ENCODE measurements around the gene C12orf42.
"Not testable (repeated sequence)": the region's sequence is repeated elsewhere in the genome, so short reads cannot be mapped to it uniquely, and the experiment has no call there.

Gene C12orf42

DNA sequence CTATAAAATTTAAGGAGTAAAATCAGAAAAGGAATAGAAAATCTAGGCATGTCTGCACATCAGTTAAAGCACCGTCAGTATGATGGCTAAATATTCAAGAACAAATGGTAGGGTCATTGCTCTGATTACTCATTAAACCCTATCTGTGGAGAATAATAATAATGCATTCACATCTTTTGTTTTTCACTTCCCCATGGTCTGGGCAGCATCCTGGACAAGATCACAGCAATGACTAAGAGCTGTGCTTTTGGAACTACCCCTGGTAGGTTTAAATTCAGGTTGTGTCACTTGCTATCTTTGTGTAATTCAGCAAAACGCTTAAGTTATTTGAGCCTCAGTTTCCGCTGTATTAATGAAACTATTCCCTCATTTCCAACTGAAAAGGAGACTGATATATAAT lies 33.1 kb downstream of the C12orf42 start:
- H3K9me3 Mint-ChIP-seq = peaks cover 6 to 25% of the 10 kb centered on the region in 2 donors
- H3K27me3 Mint-ChIP-seq = no peaks in the 10 kb centered on the region
- no peak for DNase-seq
- H3K27ac Mint-ChIP-seq = no peak overlapping the region
- no peak overlapping the region for H3K4me3 Mint-ChIP-seq
- ATAC-seq = no peak
- H3K4me1 Mint-ChIP-seq = peaks cover 13% of the 10 kb centered on the region

DNA sequence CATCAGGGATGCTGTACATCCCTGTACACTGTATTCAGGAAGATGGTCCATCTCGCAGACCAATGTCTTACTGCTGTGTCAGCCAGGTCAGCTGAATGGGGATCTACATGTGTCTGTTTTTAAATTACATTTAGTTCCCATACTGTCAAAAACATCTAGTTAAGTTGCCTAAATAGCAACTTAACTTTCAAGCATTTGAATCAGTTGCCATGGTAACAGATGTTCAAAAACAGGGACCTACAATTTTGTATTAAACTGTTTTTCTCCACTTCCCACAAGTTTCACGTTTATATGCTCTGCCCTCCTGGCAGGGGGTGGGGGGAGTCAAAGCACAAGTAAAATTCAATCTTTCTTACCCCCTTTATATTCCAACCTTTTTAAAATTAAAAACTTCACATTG lies 38.3 kb downstream of the C12orf42 start:
- Mint-ChIP-seq H3K27ac (no peak overlapping the region), H3K4me3 (no peak overlapping the region), H3K27me3 (no peaks in the 10 kb centered on the region), H3K4me1 (peaks cover 38% of the 10 kb centered on the region), H3K9me3 (no peaks in the 10 kb centered on the region)
- ATAC-seq = no peak
- DNase-seq = no peak

DNA sequence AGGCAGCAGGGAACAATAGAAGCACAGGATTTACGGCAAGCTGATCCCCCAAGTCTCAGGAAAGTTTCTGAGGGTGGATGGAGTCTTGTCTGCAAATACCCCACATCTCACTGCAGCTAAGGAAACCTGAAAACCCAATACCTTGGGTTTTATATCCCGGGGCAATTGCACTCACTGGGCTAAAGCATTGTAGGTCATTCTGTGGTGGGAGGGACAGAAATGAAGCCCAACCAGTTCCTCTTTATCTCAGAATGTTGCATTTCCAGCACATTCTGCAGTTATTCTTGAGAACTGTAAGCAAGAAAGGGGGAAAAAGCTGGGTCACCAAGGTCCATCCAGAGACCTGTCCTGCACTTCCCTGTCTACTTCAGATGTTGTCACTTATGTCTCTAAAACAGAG lies 39.8 kb downstream of the C12orf42 start:
- ATAC-seq (no peak), DNase-seq (no peak)
- Mint-ChIP-seq H3K27me3 (no peaks in the 10 kb centered on the region), H3K9me3 (no peaks in the 10 kb centered on the region), H3K4me1 (peaks cover 38% of the 10 kb centered on the region), H3K4me3 (no peak overlapping the region), H3K27ac (no peak overlapping the region)

DNA sequence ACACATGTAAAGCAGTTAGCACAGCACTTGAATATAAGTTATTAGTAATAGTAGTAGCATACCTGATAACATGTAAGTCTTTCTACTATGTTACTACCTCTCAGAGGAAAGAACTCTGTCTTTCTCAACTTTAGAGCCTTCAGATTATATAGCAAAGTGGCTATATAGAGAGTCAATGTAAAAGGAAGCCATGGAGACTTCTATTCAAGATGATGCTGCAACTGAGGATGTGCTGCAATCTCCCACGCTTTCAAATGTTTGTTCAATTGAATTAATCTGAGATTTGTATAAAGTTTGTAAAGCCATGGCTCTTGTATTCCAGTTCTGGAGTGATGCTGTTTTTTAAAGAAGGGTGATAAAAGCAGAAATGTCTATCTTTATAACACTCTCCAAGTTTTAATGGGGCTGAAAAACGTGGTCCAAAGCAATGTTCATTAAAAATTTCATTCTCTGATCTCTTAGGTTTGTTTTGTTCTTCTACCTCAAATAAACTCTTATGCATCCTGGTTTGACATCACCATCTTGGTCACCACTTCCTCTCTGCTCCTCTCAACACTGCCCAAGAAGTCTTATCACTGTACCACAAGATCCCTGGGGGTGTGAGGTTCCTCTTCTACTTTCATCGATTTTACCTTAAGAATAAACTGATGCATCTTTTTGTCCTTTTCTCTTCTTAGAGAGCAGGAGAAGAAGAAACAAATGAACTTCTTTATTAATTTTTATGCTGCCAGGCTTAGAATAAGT lies 40.6 kb downstream of the C12orf42 start:
- ATAC-seq (peak; percentile 95), DNase-seq (peak; percentile 13)
- H3K4me3 Mint-ChIP-seq = no peak overlapping the region
- H3K27ac Mint-ChIP-seq = no peak overlapping the region
- H3K9me3 Mint-ChIP-seq = no peaks in the 10 kb centered on the region
- H3K4me1 Mint-ChIP-seq = peaks cover 38% of the 10 kb centered on the region
- no peaks in the 10 kb centered on the region for H3K27me3 Mint-ChIP-seq

DNA sequence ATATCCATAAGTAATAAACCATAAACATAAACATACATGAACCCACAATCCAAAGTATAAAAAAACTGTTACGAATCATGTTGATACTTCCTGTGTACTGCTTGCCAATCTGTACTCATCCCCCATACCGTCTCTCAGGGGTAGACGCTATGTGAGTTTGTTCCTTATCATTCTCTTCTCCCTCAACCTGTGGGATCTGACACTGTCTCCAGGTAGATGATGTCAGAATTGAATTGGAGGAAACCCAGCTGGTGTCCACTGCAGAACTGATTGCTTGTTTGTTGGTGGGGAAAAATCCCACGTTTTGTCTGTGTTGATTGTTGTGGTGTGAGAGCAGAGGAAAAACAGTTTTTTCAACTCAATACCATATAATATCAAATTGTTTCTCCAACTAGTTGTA lies 50.8 kb downstream of the C12orf42 start:
- Mint-ChIP-seq H3K9me3 (peaks cover 0 to 12% of the 10 kb centered on the region in 2 donors), H3K4me3 (no peak overlapping the region)
- ATAC-seq = no peak

DNA sequence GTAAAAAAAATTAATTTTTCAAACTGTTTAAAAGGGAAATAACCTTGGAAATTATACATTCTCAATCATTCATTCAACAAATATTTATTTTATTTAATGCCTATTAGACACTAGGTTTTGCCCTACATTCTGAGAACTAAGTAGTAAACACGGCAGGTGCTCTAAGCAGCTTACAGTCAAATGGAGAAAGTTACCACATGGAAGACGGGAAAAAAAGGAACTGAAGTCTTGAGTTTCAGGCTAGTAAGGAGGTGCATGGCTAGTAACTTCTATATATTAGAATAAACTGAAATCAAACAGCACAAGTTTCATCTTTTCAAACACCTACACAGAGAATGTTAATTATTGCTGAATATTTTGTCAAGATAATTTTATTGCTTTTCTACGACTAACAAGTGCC lies 52.9 kb downstream of the C12orf42 start:
- H3K27ac Mint-ChIP-seq = no peak overlapping the region
- no peaks in the 10 kb centered on the region for H3K9me3 Mint-ChIP-seq
- H3K4me1 Mint-ChIP-seq = peaks cover 16% of the 10 kb centered on the region
- DNase-seq (no peak), ATAC-seq (no peak)
- H3K4me3 Mint-ChIP-seq = no peak overlapping the region
- H3K27me3 Mint-ChIP-seq = no peaks in the 10 kb centered on the region

More for the DNA sequence above, 50.8 kb downstream of the C12orf42 start:
- Mint-ChIP-seq H3K27me3 (no peaks in the 10 kb centered on the region), H3K27ac (no peak overlapping the region), H3K4me1 (peaks cover 16% of the 10 kb centered on the region)
- no peak for DNase-seq

DNA sequence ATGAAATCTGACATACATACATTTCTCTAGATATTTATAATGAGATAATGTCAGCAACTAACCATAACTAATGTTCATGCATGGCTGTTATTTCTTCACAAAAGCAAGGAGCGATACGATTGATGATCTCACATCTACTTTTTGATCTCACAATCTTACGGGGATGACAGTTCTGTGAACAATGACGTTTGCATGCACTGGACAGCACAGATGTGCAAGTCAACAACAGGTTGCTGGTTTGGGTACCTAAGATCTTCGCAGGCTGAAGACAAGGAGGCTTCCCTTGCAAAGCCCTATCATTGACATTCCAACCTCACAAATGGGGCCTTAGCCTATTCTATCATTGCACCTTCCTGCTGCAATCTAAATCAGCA lies 53.6 kb downstream of the C12orf42 start:
- ATAC-seq (no peak), DNase-seq (no peak)
- Mint-ChIP-seq H3K4me3 (peak overlapping the region in 1 of 2 donors; percentile 24), H3K4me1 (peaks cover 16% of the 10 kb centered on the region), H3K9me3 (no peaks in the 10 kb centered on the region), H3K27ac (no peak overlapping the region), H3K27me3 (no peaks in the 10 kb centered on the region)

DNA sequence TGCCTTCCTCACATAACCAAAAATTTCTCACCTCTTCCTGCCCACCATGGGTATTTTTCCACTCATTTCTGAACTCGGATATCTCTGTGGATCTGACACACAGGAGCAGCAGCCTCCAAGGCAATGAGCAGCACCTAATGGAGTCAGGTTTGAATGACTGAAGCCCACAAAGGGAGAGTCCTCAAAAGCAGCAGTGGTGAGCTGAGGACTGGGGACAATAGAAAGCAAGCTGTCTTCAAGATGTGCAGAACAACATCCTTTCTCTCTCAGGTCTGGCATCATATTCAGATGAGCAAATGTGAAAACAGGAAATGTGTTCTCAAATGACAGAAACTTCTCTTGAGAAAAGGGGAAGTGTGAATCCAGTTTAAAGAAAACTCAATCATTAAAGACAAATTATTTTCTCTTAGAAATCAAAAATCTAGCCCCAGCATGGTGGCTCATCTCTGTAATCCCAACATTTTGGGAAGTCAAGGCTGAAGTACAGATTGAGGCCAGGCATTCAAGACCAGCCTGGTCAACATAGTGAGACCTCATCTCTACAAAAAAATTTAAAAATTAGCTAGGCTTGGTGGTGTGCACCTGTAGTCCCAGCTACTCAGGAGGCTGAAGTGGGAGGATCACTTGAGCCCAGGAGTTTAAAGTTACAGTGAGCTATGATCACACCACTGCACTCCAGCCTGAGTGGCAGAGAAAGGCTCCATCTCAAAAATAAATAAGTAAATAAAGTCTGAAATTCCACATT lies 54.2 kb downstream of the C12orf42 start:
- Mint-ChIP-seq H3K27me3 (no peaks in the 10 kb centered on the region), H3K4me1 (peaks cover 16% of the 10 kb centered on the region), H3K27ac (peak overlapping the region; percentile 47 to 90), H3K9me3 (no peaks in the 10 kb centered on the region), H3K4me3 (peak overlapping the region; percentile 52 to 68)
- peak; percentile 33 to 79 for DNase-seq
- ATAC-seq = peak; percentile 100

DNA sequence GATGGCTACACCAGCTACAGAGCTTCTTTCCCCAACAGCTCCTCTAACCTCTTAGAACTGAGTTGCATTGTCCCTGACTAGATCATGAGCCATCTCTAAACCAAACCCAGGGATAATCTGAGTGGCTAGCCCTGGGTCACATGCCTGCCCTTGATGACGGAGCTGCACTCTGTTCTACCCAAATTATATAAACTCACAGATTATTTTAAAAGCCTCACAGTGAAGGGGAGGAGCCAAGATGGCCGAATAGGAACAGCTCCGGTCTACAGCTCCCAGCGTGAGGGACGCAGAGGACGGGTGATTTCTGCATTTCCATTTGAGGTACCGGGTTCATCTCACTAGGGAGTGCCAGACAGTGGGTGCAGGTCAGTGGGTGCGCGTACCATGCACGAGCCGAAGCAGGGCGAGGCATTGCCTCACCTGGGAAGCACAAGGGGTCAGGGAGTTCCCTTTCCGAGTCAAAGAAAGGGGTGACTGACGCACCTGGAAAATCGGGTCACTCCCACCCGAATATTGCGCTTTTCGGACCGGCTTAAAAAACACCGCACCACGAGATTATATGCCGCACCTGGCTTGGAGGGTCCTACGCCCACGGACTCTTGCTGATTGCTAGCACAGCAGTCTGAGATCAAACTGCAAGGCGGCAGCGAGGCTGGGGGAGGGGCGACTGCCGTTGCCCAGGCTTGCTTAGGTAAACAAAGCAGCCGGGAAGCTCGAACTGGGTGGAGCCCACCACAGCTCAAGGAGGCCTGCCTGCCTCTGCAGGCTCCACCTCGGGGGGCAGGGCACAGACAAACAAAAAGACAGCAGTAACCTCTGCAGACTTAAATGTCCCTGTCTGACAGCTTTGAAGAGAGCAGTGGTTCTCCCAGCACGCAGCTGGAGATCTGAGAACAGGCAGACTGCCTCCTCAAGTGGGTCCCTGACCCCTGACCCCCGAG lies 61.3 kb downstream of the C12orf42 start:
- peak overlapping the region in 1 of 2 donors; percentile 81 for H3K27ac Mint-ChIP-seq
- not testable (repeated sequence) for H3K27me3 Mint-ChIP-seq
- DNase-seq (peak in 1 of 2 donors; percentile 28), ATAC-seq (peak; percentile 70)
- peak overlapping the region; percentile 79 to 82 for H3K4me3 Mint-ChIP-seq
- H3K4me1 Mint-ChIP-seq = peaks cover 10% of the 10 kb centered on the region
- peaks cover 13 to 16% of the 10 kb centered on the region in 2 donors for H3K9me3 Mint-ChIP-seq

DNA sequence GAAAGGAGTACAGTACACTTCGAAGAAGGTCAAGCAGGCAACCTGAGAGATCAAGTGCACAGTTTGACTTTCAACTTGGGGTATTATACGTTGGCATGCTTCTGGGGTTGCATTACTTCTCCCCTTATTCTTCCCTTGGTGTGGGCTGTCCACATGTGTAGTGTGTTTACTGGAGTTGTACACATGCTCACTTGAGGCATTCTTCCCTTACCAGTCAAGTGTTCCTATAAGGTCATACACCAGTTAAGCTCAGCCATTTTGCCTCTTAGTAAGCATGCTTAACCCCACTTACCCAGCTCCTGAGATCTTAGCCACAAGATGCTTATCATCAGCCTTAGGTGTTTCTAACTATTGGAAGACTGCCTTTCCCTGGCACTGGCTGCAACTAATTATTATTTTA lies 63.8 kb downstream of the C12orf42 start:
- H3K27ac Mint-ChIP-seq = no peak overlapping the region
- ATAC-seq (peak; percentile 18), DNase-seq (no peak)
- H3K4me1 Mint-ChIP-seq = peaks cover 10% of the 10 kb centered on the region
- no peaks in the 10 kb centered on the region for H3K27me3 Mint-ChIP-seq
- H3K9me3 Mint-ChIP-seq = peaks cover 24 to 36% of the 10 kb centered on the region in 2 donors
- no peak overlapping the region for H3K4me3 Mint-ChIP-seq

DNA sequence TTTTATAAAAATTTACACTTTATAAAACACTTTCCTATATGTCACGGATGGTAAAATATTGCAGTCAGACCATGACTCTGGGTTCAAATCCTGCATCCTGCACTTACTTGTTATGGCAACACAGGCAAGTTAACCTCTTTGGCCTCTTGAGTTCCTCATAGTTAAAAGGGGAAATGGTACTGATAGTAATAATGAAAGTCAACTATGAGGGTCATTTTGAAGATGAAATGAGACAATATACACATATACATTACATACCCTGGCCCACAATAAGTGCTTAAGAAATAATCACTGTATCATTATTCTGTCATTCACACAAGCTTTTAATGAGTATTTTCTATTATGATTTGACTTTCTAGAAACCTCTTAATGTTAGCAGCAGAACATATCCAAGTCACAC lies 64.4 kb downstream of the C12orf42 start:
- Mint-ChIP-seq H3K9me3 (peaks cover 24 to 39% of the 10 kb centered on the region in 2 donors), H3K27me3 (no peaks in the 10 kb centered on the region), H3K4me3 (no peak overlapping the region), H3K4me1 (peaks cover 10% of the 10 kb centered on the region), H3K27ac (no peak overlapping the region)
- no peak for DNase-seq
- peak; percentile 37 for ATAC-seq

DNA sequence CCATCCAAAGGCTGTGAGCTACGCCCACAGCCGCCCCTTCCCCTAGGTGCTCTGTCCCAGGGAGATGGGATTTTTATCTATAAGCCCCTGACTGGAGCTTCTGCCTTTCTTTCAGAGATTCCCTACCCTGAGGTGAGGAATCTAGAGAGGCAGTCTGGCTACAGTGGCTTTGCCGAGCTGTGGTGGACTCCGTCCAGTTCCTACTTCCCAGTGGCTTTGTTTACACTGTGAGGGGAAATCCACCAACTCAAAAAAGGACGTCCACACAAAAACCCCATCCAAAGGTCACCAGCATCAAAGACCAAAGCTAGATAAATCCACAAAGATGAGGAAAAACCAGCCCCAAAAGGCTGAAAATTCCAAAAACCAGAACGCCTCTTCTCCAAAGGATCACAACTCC lies 70.1 kb downstream of the C12orf42 start:
- not testable (repeated sequence) for H3K4me1 Mint-ChIP-seq, H3K4me3 Mint-ChIP-seq, H3K27ac Mint-ChIP-seq, DNase-seq, H3K27me3 Mint-ChIP-seq, ATAC-seq
- peaks cover 18 to 32% of the 10 kb centered on the region in 2 donors for H3K9me3 Mint-ChIP-seq

DNA sequence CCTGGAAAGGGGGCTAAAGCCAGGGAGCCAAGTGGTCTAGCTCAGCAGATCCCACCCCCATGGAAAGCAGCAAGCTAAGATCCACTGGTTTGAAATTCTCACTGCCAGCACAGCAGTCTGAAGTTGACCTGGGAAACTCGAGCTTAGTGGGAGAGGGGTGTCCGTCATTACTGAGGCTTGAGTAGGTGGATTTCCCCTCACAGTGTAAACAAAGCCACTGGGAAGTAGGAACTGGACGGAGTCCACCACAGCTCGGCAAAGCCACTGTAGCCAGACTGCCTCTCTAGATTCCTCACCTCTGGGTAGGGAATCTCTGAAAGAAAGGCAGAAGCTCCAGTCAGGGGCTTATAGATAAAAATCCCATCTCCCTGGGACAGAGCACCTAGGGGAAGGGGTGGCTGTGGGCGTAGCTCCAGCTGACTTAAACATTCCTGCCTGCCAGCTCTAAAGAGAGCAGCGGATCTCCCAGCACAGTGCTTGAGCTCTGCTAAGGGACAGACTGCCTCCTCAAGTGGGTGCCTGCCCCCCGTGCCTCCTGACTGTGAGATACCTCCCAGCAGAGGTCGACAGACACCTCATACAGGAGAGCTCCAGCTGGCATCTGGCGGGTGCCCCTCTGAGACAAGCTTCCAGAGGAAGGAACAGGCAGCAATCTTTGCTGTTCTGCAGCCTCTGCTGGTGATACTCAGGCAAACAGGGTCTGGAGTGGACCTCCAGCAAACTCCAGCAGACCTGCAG lies 70.8 kb downstream of the C12orf42 start:
- Mint-ChIP-seq H3K27ac (peak overlapping the region in 1 of 2 donors; percentile 45), H3K9me3 (peaks cover 16 to 25% of the 10 kb centered on the region in 2 donors)
- H3K4me3 Mint-ChIP-seq, H3K27me3 Mint-ChIP-seq, ATAC-seq, DNase-seq, H3K4me1 Mint-ChIP-seq: not testable (repeated sequence)

DNA sequence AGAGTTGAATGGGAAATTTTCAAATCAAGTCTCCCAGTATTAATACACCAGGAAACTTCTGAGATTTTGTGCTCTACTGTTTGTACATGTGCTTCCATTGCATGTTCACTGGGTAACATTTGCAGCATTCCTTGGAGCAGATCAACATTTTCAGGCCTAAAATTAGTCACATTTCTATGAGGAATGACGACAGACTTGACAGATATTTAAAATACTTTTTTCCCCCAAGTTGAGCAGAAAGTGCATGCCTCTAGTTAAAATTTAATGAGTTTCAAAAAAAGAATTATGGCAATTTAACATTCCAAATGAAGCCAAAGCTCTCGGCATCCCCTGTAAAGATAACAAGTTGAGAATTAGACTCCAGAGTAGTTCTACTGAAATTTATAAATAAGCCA lies 72.3 kb downstream of the C12orf42 start:
- DNase-seq (no peak), ATAC-seq (no peak)
- Mint-ChIP-seq H3K4me3 (no peak overlapping the region), H3K9me3 (peaks cover 12 to 19% of the 10 kb centered on the region in 2 donors), H3K27me3 (no peaks in the 10 kb centered on the region), H3K4me1 (no peaks in the 10 kb centered on the region), H3K27ac (no peak overlapping the region)
